ENCODE measurements around the gene C1orf198. TPM values are rescaled to one million over a fixed set of nuclear protein-coding genes. Genes with fewer than 3 reads are reported as not detected.
A peak's percentile ranks its signal among the peaks of the same experiment; 100 is the strongest.

Gene C1orf198
- total RNA-seq, 1 donor from 2014 or later: 15.1 TPM

DNA sequence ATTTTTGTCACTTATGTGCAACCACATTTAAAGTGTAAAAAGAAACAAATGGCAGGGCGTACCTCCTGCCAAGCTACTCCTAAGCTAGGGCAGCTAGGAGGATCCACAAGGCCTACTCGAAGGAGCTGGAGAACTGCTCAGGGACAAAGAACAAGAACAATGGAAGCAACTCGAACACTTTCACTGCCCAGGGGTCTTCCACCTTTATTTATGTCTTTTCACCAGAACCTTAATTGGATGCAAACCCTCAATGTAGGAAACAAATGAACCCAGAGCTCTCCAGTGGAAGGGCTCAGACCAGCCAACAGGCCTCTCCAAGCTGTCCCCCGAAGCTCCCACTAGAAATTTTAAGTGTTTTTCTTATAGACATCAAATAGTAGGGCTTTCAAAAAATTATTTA is 39.9 kb downstream of the C1orf198 start:
- no peak for ATAC-seq

DNA sequence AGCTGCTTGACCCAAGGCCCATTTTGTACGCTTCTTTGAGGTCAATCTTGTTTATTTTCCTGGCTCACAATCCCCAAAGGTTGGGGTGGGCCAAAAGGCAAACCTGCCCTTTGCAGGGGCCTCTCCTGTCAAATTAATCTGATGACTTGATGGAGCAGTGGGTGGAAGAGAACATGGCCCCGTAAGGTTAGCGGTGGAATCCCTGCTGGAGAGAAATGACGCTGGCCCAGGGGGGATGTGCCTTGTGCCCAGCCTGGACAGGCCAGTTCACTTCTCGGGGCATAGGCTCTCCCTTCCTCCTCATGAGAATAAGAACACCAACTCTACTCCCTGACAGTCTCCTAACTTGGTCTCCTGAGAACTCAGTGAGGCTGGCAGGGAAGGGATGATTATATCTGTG is 40.5 kb downstream of the C1orf198 start:
- no peak for ATAC-seq

DNA sequence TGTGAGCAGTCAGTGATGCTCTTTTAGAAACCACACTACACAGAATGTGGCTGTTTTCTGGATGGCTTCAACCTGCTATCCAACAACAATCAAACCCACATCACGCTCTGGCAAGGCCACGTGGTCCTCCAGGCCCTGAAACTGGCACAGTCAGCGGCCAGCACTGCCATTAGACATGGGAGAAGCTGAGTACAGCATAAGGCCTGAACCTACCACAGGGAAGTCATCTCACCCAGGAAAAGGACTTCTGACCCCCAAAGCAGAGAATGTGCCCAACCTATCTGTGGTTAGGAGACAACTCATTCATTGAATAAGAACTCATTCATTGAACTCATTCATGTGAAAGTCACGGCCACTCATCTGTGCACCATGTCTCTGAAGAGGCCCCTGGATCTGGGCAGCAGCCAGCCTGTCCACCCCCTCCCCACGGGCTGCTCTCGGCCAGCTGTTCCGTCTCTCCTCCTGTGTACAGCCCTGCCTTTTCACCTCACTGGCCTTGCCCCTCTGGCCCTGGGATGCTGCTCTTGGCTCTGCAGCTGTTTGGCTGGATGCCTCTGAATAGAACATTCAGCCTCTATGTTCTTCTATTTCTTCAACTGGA is 41.1 kb downstream of the C1orf198 start:
- ATAC-seq: no peak

DNA sequence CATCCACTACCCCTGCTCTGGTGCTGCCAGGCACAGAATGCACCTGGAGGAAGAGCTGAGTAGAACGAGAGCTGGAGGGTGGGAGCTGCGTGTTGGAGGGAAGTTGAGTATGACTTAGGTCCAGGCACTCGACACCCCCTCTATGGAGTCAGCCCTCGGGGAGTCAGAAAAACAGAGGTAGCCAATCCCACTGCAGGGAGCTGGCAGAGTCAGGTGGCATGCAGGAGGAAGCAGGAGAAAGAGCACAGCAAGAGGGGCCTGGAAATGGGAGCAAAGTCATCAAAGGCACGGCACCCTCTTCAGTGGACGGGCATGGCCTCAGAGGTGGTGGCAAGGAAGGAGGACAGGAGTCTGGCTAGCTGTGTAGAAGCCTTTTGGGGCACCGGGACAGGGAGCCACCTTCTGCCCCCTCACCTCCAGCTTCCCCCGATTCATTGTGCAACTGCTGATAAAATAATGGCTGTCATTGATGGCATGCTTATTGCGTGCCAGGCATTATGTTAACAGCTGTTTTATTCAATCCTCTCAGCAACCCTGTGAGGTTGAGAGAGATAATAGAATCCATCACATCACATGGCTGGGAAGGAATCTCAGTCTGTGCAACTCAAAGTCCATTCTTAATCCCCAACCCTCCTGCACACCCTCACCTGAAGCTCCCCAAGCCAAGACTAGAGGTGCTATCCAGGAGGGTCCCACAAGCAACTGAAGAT is 42.0 kb downstream of the C1orf198 start:
- ATAC-seq: no peak

DNA sequence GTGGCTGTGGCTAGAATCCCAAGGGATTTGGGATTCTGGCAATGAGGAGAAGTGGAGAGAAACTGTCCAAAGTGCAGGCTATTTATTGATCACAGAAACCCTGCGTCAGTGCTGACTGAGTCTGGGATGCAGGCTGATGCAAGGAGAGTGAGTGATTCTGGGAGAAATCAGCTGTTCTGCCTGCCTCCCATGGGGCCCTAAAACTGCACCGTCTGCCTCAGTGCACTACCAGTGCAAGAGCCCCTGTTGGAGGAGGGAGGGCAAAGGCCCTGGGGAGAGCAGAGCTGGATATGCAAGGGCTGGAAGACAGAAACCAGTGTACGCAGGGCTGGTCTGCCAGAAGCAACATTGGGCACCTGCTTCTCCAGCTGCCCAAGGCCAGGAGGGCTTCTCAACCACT is 42.6 kb downstream of the C1orf198 start:
- ATAC-seq: no peak

DNA sequence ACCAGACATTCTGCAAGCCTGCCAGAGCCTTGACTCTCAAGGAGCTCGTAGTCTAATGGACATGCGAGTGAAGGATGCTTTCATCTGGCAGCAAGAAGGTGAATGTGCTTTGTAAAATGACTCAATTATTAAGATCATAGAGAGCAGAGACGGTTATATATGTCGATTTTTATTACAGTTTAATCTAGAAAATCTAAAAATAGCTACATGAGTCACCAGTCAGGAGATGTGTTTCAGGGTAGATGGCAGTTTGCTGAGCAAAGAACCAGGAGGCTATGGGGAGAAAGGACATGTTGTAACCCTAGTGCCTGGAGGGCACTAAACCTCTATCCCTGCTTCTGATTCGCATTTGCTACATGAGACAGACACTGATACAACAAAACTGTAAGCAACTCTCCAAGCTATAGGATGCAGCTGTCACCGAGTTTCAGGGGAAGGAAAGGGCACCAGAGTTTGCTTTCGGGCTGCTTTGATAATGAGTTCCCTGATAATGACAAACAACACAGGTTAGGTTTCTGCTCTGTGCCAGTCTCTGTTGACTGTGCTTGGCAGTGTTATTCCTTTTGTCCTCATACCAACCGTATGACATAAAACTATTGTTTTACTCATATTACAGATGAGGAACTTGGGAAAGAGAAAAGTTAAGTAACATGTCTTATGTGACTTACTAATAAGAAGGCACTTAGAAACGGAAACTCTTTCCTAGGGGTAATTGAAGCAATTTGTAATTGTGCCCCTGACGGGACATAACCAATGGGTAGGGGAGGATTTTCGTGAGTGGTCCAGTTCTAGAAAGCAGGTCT is 43.2 kb downstream of the C1orf198 start:
- ATAC-seq: peak; percentile 52

DNA sequence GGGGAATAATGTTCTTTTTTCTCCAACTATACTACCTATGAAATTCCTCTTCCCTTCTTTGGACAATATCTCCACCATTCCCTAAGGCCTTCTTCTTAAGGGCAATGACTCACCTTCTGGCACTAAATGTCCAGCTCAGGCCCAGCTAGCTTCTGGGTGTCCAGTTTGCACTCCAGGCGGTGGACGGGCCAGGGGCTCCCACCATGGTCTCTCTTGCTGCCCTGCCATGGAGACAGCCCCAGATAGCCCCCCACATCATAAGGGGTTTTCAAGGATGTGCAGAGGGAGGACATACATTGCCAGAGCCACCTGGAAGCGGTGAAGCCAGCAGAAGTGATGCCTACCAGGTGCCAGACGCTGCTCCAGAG is 43.8 kb downstream of the C1orf198 start:
- ATAC-seq: no peak

DNA sequence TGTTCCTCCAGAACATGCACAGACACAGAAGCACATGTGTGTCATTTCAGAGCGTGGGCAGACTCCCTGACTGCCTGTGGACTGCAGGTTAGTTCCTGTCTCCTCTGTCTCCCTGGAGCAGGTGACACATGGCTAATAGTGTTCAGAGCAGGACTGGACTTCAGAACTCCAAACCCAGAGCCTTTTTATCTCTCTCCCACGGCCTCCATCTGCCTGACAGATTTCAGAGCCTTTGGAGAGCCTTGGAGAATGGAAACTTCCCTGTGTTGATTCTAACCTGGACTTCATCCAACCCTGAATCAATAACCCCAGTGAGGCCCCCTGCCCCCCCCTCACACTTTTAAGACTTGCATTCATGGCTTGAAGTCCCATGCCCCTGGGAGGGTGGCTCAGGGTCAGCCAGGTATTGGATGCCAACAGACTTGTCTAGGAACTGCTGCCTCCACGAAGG is 44.4 kb downstream of the C1orf198 start:
- no peak for ATAC-seq

DNA sequence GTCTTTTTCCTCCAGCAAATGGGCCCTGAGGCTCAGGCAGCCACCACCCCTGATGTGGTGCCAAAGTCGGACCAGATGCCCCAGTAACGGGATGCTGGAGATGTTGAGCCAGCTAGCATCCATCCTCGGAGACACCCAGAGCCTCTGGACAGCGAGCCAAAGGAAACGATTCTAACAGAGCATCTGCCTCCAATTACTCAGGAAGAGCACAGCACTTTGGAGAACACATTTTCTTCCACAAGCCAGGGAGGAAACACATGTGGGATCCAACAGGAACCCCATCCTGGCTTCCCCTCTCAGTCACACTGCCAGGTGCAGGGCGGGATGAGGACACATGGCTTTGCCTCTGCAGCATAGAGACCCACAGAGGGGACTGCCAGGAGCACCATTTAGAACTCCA is 44.9 kb downstream of the C1orf198 start:
- ATAC-seq: no peak

DNA sequence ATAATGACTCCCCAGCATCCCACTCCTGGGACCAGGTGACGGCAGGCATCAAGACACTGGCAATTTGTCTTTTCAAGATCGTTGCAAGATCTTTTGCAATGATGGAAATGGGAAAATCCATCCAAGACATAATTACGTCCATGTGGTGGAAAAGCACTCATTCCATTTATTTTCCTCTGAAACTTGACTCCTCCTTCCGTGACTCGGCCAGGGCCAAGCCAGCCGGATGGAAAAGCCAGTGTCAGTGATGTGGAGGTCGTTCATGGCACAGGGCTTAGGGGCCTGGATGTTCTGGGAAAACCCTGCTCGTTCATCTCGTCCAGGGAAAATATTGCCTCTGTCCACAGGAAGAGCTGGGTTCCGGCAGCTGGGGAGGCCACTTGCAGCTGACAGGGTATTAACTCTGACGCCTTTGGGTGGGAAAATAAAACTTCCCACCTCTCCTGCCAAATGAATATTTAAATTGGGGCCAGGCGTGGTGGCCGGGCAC is 46.2 kb downstream of the C1orf198 start:
- no peak for ATAC-seq

DNA sequence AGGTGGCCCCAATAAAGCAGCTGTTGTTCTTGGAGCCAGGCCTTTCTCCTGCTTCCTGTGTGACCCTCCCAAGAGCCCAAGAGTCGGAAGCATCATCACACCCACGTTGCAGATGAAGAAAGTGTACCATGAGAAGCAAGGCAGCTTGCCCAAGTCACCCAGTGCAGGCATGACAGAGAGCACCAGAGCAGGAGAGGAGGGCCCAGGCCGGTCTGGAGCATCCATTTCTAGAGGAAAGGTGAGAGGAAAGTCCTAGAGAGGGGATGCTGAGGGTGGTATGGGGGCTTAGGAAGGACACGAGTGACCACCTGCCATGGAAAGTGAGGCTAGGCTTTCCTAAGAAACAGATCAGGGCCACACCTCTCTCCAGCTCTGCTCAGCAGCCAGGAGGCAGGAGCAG is 47.0 kb downstream of the C1orf198 start:
- ATAC-seq: no peak

DNA sequence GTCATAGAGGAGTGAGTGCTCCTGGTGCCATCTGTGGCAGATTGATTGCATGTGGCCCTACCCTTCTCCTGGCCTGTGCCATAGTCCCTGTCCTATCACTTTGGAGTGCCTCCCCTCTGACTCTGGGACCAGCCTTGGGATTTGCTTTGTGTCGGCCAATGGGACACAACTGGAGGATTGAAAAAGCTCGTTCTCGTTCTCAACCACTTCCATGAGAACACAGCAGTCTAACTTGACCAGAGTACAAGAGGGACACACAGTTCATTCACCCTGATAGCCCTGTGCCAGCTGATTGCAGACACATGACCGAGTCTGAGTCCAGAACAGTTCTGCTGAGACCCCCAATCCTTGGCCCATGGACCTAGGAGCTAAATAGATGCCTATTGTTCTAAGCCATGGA is 47.8 kb downstream of the C1orf198 start:
- no peak for ATAC-seq

DNA sequence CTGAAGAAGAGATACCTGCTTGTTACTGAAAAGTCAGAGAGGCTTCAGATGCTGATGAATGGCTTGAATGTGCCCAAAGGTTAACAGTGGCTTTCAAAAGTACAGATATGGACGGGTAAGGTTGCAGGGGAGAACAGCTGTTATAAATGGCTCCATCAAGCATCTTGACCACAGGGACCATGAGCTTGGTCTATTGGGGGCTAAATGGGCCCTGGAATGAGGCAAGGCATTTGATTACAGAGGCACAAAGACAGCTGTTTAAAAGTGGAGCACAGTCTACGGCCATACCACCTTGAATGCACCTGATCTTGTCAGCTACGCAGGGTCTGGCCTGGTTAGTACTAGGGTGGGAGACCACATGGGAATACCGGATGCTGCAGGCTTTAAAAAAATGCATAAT is 48.3 kb downstream of the C1orf198 start:
- ATAC-seq: no peak

DNA sequence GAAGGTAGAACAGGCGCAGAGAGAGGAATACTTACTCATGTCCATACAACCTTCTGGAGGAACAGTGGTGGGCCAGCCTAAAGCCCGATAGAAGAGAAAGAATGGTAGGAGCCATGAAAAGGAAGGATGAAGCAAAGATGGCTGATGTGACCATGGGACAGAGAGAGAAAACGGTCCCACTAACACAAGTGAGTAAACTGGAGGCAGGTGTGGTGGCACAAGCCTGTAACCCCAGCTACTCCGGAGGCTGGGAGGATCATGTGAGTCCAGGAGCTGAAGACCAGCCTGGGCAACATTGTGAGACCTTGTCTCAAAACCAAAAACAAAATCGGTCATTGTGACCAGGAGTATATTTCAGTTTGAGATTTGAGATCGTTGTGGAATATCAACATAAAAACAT is 49.4 kb downstream of the C1orf198 start:
- ATAC-seq: no peak

DNA sequence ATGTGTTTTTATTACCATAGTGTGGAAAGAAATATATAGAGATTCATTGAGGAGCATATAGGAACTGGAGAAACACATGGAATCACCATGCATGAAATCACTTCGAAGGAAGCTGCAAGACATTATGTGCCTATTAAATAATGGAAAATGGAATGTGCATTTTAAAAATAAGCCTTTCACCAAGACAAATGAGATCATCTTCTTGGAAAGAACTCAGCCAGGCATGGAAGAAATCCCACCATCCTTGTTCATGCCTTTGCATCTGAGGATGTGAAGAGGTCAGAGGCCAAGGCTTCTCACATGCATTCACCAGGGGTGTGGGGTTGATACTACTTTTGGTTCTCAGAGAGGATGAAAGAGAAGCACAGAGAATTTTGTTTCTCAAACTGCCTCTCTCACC is 50.0 kb downstream of the C1orf198 start:
- no peak for ATAC-seq

DNA sequence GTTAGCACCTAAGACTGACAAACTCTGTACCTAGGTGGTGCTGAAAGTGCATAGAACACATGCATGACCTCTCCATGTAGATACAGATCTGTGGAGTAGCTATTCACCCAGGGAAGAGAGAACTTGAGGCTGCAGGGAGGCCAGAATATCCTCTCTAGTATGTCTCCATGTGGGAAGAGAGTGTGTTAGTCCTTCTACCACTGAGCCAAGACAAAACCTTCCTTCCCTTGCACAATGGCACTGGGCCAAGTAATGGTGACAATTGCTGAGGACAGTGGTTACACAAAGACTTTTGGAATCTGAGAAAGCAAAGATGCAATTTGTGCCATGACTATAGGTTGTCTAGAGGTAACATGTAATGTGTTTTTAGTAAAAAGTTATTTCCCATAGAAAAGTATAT is 52.3 kb downstream of the C1orf198 start:
- no peak for ATAC-seq

DNA sequence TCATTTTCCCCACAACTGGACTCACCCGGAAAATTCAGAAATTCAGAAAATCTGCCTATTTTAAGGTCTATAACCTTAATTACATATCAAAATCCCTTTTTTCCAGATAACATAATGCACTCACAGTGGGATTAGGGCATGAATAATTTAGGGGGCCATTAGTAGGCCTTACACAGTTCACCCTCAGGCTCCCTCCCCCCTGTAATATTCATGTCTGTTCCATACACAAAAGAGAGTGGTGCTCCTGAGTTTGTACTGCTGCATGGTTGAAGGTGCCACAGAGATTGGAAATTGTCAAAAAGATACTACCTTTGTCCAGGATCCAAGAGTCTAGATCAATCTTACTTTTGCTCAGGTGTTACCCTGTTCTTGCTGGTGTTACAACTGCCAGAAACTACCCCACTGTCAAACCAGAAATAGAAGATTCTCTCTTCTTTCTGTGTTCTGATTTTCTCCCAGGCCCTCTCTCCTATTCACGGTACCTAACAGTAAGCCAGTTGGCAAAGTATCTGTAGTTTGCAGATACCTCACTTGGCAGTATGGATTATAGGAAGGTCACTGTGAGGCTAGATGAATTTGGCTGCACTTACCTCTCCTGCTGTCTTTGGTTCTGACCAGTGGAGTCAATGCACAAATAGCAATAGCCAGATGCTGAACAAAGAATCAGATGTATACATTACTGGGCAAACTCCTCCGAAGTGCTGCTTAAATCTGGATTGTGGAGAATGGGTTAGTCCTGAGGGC is 53.2 kb downstream of the C1orf198 start:
- ATAC-seq: no peak

DNA sequence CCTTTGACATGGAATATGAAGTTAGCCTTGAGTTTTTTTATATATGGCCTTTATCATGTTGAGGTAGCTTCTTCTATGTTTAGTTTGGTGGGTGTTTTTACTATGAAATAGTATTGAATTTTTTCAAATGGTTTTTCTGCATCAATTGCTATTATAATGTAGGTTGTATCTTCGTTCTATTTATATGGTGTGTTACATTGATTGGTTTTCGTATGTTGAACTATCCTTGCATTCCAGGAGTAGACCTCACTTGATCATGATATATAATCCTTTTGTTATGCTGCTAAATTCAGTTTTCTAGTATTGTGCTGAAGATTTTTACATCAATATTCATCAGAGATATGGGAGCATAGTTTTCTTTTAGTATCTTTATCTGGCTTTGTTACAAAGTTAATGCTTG is 55.8 kb downstream of the C1orf198 start:
- ATAC-seq: no peak

DNA sequence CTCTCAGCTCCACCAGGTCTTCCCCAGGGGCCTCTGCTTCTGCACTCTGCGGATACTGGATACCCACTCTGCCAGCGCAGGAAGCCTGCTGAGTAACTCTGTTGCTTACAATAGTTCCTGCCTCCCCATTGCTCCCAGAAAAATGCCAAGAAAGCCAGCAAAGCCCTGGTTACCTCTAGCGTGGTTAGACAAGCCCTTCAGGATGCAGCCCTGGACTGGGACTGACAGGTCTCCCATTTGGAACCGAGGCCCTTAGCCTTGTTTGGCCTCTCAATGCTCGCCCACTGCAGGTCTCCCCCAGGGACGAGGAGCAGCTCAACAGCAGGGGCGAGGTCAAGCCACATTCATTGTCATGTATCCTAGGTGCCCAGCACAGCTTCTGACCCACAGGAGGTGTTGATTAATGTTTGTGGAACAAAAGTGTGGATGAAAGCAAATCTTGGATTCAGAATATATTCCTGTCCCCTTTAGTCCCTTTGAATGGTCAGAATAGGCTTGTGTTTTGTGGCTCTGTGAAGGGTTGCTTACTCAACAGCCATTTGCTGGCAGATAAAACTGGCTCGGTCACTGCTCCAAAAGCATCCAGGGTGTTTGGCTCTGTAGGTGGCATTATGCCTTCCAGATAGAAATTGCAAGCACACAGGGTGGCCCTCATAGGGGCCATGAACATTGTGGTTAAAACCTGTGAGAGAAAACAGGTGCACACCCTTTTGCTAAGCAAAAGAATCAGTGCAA is 58.9 kb downstream of the C1orf198 start:
- no peak for ATAC-seq

DNA sequence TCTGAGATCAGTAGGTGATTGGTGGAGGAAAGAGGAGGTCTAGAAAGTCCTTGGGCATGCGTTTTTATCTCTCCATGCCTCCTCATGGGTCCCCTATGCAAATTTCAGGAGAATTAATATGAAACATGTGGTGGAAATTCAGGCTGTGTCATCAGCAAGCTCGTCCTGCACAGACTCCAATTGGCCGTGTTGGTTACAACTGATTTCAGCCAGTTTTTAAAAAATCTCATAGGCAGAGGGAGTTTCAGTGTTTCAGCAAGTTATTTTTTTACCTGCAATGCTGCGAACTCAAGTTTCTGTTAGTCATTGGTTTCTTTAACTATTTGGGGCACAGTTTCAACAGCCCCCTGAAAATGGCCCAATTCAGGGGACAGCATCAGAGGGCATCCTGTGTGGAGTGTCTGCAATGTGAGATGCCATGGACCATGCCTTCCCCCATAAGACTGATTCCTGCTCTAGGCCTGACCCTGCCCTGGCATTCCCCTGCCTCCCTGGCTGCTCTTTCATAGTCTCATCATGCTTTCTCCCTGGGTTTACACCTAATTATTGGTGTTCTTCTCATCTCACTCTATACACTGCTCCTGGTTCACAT is 59.9 kb downstream of the C1orf198 start:
- no peak for ATAC-seq

DNA sequence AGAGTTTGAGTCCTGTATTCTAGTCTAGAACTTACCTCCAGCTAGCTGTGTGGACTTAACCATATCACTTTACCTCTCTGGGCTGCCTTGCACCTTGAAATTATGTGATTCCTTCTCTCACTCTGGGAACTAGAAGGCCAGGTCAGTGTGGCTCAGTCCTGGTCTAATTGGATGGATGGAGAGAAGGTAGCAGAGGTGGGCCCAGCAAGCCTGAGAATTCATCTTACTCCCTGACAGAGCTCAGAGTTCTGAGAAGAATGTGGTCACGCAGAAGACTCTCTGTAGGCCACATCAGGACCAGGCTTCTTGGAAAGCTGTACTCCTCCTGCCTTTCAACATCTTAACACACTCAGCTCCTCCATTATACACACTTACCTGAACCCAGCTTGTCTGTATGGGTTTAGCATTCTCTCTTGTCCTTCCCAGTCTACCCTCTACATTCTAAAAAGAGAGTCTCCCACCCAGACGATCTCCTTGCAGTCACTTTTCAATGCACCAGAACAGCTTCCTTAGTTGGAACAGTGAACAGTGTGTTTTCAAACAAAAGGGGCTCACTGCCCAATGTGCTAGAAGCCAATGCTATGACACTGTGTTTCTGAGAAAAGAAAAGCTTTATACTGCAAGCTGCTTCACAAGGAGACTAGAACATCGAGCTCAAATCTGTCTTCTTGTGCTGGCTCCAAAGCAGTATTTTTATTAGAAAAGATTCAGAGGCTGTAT is 60.6 kb downstream of the C1orf198 start:
- no peak for ATAC-seq
